ENCODE measurements around the gene ASB12.
"Not testable (repeated sequence)": the region's sequence is repeated elsewhere in the genome, so short reads cannot be mapped to it uniquely, and the experiment has no call there.

The ASB12 gene, protein sequence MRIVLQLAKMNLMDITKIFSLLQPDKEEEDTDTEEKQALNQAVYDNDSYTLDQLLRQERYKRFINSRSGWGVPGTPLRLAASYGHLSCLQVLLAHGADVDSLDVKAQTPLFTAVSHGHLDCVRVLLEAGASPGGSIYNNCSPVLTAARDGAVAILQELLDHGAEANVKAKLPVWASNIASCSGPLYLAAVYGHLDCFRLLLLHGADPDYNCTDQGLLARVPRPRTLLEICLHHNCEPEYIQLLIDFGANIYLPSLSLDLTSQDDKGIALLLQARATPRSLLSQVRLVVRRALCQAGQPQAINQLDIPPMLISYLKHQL

DNA sequence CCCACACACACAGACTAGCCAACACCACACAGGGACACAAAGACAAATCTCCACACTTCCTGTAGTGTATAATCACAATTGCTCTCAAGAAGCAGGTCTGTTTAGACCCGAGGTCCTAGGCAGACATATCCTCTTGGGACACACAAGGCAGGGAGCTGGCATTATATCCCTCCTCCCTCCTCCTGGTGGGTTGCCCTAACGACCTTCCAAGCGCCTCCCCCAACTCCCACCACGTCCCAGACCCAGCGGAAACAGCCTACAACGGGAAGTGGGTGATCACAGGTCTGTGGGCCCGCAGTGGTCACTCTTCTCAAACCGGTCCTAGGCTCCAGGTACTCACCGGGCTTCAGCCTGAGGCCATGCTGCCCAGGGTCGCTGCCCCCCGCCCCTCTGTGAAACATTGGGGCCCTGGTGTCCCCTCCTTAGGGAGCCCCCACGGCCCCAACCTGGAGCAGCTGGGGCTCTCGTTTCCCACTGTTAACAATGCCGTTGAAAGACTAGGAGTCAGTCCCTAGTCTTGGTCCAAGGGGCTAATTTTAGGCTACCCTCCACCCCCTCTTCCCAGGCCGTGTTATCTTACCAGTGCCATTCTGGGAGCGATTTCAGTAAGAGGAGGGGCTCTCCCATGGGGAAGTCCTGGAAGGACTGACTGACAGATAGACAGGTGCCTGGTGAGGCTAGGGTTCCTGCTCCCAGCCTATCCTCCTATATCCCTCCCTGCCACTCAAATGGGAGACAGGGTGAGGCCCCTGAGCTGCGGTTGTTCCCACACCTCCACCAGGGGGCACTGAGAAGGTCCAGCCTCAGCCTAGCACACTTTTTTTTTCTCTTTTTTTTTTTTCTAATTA lies at the start of gene ASB12:
TSS of gene ASB12 (minus strand) at position 485 of the 848 bp plus-strand sequence. CDS start 4,957 bp downstream, outside the sequence.
- DNase-seq (ENCODE audit: low read depth in 1 of 2, low spot score in 1 of 2) = no peak

DNA sequence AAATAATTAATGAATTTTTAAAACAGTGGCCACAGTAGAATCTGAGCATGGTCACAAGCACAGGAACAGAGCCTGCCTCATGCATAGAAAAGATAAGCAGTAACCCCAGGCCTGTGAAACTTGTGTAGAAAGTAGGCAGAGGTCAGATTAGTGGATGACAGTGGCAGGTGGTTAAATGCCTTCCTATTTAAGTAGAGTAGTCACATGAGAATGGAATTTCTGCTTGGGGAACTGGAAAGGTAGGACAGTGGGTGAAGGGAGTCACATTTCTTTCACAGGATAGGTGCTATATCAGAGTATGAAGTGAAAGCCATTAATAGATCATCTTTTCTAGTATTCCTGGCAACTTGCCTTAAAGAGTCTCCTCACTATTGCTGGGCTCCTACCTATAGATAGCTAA lies 34.9 kb upstream of the ASB12 start:
- DNase-seq (ENCODE audit: low read depth in 1 of 2, low spot score in 1 of 2) = no peak

DNA sequence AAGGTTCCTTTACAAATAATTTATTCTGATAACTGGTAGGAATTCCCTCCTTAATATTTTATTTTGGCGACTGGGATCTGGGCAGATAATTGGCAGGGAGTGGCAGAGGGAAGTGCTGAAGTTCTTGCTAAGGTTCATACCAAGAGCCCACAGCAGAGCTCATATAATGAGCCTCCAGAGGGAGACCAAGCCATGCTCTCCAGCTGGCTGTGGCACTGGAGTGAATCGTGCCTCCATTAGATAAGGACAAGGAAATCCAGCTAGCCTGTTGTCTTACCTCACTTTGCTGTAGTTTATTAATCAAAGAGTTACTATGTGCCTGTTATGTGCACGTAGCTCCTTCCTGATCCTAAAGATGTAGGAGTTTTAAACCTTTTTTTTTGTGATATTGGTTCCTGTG lies 1.3 kb downstream of the ASB12 start:
- no peak for DNase-seq (ENCODE audit: low read depth in 1 of 2, low spot score in 1 of 2)

DNA sequence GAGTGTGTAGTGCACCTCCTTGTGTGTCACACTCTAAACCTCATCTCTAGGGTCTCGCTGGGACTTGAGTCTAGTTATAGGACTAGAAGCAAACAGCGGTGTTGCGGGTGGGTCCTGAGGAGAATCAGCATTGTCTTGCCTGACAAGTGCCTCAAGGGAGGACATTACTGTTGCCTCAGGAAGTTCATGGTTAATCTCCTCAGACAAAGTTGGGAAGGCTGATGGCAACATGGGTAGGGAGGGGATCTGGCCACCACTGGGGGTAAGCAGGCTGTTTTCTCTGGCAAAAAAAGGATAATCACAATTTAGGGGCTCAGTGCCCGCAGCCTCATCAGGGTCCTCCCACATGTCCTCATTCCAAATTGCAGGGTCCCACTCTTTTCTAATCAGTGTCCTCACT lies 12.4 kb downstream of the ASB12 start:
- no peak for DNase-seq (ENCODE audit: low read depth in 1 of 2, low spot score in 1 of 2)

DNA sequence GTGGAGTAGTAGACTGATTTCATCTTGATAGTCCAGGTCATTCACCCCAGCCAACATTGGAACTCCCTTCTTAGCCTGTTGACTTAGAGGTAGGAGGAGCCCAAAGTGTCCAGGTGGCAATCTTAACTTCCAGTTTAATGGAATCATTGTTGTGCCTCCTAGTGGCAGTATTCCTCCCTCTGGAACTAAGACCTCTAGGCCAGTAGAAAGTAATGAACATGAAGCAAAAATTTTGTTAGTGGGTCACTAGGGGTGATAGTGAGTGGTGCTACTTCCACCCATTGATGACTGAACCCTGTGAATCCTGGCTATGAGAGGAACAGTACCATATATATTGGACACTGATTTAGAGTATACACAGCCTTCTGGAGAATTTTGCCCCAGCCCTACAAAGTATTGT lies 16.4 kb downstream of the ASB12 start:
- not testable (repeated sequence) for DNase-seq (ENCODE audit: low read depth in 1 of 2, low spot score in 1 of 2)

DNA sequence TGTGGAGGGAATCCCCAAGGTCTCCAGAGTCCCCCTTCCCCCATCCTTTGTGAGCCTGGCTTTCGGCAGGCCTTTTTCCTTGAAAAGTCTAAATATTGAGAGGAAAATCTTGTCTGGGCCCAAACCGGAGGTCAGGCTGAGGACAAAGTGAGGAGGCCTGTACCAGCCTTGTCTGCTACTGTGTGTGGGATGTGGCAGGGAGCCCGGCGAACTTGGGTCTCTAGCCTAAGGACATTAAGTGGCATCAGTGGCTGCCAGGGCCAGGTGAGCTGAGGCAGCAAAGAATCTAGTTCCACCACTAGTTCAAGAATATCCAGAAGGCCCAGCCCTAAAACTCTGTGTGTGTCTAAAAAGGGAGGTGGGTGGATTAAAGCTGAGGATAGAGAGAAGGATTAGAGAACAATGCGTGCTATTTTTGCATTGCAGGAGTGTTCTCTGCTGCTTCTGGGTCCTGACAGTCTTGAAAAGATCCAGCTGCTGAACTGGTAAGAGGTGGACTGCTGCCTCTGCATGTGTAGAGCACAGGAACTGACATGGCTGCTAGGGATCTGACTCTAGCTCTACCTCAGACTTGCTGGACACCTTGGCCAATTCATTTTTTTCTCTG lies 23.7 kb downstream of the ASB12 start:
- DNase-seq (ENCODE audit: low read depth in 1 of 2, low spot score in 1 of 2) = no peak

DNA sequence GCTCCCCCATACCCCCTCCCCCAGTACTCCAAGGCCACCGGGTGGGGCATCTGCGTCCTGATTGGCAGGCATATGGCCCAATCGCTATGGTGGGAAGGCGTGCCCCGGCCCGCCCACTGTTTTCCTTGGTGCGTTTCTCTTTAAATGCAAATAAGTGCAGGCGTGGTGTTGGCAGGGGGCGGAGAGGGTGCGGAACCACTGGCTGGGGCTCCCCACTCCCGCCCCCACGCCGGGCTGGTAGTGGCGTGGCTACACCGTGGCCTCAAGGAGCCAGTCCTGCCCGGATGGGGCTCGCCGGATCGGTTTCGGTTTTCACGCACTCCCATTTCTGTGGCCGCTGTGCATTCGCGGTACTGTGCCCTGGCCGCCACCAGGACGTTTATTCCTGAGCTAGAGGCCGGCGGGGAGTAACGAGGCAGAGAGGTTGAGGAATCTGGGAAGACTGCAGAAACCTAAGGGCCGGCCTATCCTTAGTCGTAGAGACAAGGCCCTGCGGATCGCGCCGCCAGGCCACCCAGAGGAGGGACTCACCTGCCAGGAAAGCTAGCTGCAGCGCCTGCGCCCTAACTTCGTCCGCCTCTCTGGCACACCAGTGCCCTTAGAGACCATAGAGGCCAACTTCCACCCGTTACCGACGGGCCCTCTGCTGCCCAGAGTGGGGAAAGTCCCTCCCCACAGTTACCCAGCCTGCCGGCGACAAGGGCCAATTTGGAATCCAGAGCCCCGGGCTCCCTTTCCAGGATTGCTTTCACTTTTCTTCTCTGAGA lies 24.5 kb downstream of the ASB12 start:
- peak; percentile 68 to 76 for DNase-seq (ENCODE audit: low read depth in 1 of 2, low spot score in 1 of 2)

DNA sequence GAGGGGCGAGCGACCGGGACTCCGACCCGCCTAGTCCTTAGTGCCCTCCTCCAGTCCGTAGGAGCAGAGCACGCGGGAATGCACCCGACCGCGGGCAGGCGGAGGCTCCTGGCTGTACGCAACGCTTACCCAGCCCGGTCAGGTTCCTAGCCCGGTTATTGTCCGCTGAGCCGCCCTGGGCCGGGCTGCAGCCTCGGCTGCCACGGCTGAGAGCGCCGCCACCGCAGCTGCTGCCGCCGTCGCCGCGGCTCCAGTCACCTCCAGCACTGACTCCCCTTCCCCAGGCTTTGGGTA lies 25.0 kb downstream of the ASB12 start, which contains the start of gene AMER1:
TSS of gene AMER1 (minus strand) at position 268 of the 294 bp plus-strand sequence. CDS start 12,422 bp downstream, outside the sequence.
- no peak for DNase-seq (ENCODE audit: low read depth in 1 of 2, low spot score in 1 of 2)

DNA sequence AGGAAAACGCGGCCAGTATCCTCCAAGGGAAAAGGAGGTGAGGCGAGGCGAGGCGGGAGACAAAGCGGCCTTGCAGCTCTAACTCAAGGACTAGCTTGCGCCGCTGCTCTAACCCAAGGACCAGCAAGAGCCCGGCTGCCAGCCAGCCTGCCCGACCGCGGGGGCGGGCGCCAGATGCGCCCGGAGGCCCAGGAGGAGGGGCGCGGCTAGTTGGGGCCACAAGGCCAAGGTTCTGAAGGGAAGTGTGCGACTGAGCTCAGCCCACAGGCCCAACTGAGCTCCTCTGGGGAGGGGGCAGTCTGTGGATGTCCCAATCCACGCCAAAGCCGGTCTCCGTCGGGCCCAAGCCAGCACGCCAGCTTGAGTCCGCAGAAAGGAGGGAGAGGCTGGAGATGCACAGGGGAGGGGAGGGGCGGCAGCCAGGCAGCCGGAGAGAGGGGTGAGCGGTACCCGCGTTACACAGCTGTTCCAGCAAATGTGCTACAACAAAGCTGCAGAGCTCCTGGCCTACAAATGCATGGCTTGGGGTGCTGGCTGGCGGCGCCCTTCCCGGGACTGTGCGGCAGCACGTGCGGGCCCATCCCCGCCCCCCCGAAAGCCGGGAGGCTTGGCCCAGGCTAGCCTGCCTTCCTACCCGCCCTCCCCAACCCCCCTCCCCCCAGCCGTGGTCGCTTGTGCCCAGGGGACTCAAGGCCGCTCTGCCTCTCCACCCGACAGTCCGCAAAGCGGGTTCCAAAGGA lies 25.5 kb downstream of the ASB12 start:
- peak in 1 of 2 donors; percentile 3 for DNase-seq (ENCODE audit: low read depth in 1 of 2, low spot score in 1 of 2)

DNA sequence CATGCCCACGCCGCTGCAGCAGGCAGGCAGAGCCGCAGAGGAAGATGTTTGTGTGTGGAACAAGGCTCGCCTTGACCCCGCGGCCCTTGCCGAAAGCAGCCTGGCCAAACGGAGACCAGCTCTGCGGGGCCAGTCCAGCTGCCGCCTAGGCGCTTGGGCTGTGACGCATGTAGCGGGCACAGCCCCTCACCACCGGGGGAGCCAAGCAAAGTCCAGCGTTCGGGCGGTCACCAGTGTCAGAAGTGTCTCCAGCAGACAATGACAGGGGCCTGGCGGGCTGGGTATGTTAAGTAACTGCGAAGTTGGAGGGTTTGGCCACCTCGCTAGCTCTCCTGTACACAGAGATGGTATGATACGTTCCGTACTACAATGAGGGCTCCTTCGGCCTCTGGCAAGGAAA lies 26.2 kb downstream of the ASB12 start:
- no peak for DNase-seq (ENCODE audit: low read depth in 1 of 2, low spot score in 1 of 2)

DNA sequence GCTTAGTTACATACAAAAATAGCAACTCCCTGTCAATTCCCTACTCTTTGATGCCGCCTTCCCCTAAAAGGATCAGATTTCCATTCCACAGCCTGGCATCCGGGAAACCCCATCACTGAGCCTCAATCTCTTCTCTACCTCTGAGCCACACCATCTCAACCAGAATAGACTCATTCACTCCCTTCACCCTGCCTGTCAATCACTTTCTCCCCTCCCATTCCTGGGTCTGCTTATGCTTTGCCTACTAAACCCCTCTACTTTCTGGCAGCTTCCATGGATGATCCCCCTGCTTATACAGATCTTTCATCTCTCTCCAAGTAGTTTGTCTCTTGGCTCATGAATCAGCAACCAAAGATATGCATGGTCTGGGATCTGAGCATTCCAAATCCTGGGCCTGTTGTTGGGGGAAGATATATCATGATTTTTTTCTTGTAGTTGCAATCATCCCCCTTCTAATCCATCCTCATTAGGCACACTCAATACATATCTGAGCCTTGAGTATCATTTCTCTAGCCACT lies 27.5 kb downstream of the ASB12 start:
- no peak for DNase-seq (ENCODE audit: low read depth in 1 of 2, low spot score in 1 of 2)

DNA sequence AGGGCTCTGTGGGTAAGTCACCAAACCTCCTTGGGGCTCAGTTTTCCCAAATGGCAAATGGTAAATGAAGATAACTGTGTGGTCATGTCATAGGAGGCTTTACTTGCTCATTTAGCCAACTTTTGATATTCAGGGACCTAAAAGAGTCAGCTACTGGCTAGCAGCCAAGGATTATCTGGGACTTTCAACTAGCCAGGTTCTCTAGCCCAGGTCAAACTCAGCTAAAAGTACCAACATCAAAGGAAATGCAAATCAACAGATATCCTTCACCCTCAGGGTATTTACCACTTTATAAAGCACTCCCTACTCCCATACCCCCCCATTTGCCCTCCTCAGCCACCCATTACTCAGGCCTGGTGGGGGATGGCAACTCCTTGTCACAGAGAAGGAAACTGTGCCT lies 32.4 kb downstream of the ASB12 start:
- no peak for DNase-seq (ENCODE audit: low read depth in 1 of 2, low spot score in 1 of 2)

DNA sequence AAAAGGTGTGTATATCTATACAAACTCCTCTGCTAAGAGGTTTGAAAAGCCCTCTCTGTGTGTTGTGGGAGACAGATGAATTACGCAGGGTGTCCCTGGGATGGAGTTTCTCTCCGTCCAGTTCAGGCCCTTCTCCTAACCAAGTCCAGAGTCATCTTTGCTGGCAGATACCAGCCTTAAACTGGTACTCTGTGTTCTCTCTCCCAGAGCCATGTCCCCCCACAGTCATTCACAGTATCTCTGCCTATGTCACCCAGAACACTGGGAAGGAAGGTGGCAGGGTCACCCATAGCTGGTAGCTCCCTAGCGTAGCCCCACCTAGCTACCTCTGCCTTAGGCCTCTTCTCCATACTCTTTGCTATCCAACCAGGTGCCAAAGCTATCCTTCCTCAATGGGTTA lies 33.8 kb downstream of the ASB12 start:
- DNase-seq (ENCODE audit: low read depth in 1 of 2, low spot score in 1 of 2) = no peak

DNA sequence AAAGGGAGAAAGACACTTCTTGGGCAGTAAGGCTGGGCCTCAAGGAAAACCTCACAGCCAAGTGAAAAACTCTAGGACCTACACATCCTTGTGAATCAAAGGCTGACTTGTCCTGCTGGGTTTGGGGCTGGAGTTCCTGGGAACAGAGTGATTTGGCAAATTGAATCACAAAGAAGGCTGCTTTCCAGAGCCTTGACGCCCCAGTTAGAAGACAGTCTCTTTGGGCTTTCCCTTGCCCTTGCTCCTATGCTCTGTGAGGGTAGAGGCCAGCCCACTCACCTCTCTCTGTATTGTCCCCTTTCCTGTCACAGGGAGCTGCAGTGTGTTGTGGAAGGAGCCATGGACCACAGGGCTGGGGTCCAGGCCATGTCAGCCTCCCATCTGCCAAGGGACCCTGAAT lies 34.5 kb downstream of the ASB12 start:
- no peak for DNase-seq (ENCODE audit: low read depth in 1 of 2, low spot score in 1 of 2)

DNA sequence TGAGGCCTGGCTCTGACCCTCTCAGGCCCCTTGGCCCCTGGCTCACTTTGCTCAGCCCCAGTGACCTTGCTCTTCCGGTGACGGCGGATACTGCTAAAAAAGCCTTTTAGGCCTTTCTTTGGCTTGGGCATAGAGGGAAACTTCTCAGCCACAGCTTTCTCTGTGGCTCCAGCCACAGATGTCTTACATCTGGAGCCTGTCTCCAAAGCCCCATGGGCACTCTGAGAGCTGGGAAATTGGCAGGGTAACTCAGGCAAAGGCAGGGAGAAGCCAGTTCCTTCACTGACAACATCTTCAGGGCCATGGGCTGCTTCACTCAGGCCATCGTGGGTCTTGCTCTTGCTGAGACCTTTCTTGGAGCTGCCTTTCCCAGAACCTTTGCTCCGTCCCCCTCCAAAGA lies 37.7 kb downstream of the ASB12 start:
- DNase-seq (ENCODE audit: low read depth in 1 of 2, low spot score in 1 of 2) = no peak

DNA sequence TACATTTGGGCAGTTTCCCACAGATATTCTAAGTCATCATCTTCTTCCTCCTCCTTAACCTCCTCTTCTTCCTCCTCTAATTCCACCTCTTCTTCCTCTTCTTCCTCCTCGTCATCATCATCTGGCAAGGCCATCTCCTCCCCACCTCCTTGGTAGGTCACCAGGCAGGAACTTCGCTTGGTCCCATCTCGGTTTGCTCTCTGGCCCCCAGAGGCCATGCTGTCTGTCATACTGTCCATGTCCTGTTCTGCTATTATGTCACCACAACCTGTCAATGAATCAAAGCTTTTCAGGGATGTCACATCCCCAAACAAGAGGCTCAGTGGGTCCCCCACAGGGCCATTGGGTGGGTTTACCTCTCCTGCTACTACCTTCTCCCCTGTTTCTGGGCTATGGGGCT lies 38.4 kb downstream of the ASB12 start:
- no peak for DNase-seq (ENCODE audit: low read depth in 1 of 2, low spot score in 1 of 2)

DNA sequence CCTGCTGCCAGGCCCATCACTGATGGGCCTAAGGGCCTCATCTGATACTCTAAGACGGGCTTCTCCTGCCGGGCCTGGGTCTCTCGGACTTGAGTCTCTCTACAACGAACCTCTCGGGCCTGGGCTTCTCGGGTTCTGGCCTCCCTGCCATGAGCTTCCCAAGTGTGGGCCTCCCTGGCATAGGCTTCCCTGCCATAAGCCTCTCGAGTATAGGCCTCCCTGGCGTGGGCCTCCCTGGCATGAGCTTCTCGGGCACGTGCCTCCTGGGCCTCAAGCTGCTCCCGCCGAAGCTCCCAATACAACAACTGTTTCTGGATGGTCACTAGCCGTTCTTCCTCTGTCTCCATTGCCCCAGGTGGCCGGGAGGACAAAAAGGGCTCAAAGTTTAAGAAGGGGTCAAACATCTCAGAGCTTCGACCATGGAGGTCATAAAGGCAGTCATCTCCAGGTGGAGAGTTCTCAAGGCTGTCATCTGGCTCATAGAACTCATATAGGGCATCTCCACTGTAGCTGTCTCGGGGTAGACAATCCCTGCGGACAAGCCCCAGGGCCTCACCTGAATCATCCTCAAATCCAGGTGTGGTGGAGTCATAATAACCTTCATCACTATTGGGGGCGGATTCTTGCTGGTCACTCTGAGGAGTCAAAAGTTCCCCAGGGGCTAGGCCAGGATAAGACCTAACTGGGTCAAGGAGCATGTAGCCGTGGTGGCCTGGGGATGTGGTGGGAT lies 39.0 kb downstream of the ASB12 start:
- DNase-seq (ENCODE audit: low read depth in 1 of 2, low spot score in 1 of 2) = no peak

DNA sequence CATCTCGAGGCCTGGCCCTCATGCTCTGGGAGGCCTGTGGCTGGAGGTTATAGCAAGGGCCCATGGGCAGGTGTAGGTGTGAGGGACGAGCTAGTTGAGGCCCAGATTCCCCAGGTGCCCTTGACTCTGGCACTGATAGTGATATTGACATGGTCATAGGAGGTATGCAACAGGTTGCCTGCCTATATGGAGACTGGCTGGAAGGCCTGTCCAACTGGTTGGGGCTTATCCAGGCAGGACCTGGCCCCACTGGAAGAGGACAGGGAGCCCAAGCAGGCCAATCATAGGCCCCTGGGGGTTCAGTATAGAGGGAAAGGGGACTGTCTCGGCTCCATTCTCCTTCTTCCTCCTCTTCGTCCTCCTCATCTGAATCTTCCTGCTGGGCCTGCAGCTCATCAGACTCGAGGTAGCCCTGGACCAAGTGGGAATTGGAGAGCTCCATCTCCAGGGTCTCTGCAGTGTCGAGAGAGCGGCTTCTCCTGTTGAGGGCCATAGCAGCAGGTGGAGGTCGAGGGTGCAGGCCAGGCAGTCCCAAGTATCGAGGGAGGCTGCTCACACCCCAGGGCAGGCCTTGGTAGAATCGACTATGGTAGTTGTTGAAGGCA lies 40.2 kb downstream of the ASB12 start:
- DNase-seq (ENCODE audit: low read depth in 1 of 2, low spot score in 1 of 2) = no peak

DNA sequence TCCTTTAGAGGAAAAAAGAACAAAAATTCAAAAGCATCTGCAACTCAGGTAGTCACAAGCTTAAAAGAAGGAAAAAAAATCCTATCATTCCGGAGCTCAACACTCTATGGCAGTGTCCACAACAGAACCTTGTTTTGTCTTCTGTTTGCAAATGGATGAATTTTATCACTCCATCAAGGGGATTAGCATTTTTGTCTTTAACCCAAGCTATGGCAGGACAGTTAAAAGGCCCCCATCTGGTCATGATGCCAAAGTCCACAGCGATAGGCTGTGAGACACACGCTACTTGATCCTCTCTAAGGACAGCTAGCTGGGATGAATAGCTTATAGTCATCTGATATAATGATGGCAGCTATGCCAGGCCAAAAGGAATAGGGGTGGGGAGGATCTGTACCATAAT lies 41.5 kb downstream of the ASB12 start:
- no peak for DNase-seq (ENCODE audit: low read depth in 1 of 2, low spot score in 1 of 2)
